Caco-2 (cell line): Measurements from ENCODE around the gene ELP2. TPM values are rescaled to one million over a fixed set of nuclear protein-coding genes. Genes with fewer than 3 reads are reported as not detected.

Experiments used
- BruUV-seq: library from RNA; stranded (reverse); fragments of 400-500 nt; replicated peaks from 2 replicates; lab custom pipeline; 2021; lab: Mats Ljungman, UMichigan
- CTCF ChIA-PET: fragments of 300-600 bp; sonication (Branson Sonifier 250); formaldehyde crosslinking; loops from one replicate; lab custom pipeline; 2022; ENCODE audit warnings: antibody characterized with exemption; lab: Charles Lee
- POLR2A ChIA-PET: fragments of 300-600 bp; sonication (Branson Sonifier 250); formaldehyde crosslinking; loops from one replicate; lab custom pipeline; 2022; ENCODE audit warnings: antibody characterized with exemption; lab: Charles Lee
- DNase-seq, 2 experiments: peaks; one replicate each; pipeline versions ENCODE4 v3.0.0 to v3.0.0-alpha.2; 2020 to 2022
- H3K27me3 ChIP-seq: replicated peaks from 2 replicates; pipeline ENCODE4 v1.6.0; 2011; ENCODE audit warnings: low read length; ENCODE audit not compliant: control insufficient read depth, insufficient read depth
- H3K36me3 ChIP-seq: 2 replicates; pipeline ENCODE4 v1.5.1; 2011; ENCODE audit warnings: low read length; ENCODE audit not compliant: control insufficient read depth, insufficient read depth
- H3K4me1 ChIP-seq: fragments of 250-450 bp; sonication (Bioruptor Pico); 2 replicates; pipeline ENCODE4 v1.5.1; 2020; ENCODE audit warnings: mild to moderate bottlenecking
- H3K4me3 ChIP-seq: 2 replicates; pipeline ENCODE4 v1.5.1; 2011; ENCODE audit warnings: low read depth, mild to moderate bottlenecking, control low read depth, low read length
- H3K9me3 ChIP-seq: fragments of 250-450 bp; sonication (Bioruptor Pico); 2 replicates; pipeline ENCODE4 v1.5.1; 2020; ENCODE audit warnings: mild to moderate bottlenecking, moderate library complexity
- H3K27ac Mint-ChIP-seq: one replicate; pipeline ENCODE4 v1.8.0; 2022; ENCODE audit warnings: mixed read lengths; ENCODE audit not compliant: unreplicated experiment
- H3K27me3 Mint-ChIP-seq: one replicate; pipeline ENCODE4 v1.8.0; 2022; ENCODE audit warnings: mixed read lengths; ENCODE audit not compliant: insufficient read depth, unreplicated experiment
- H3K36me3 Mint-ChIP-seq: one replicate; pipeline ENCODE4 v1.8.0; 2022; ENCODE audit warnings: mild to moderate bottlenecking, mixed read lengths; ENCODE audit not compliant: insufficient read depth, unreplicated experiment
- H3K4me1 Mint-ChIP-seq: one replicate; pipeline ENCODE4 v1.8.0; 2022; ENCODE audit warnings: low read depth, mixed read lengths; ENCODE audit not compliant: unreplicated experiment
- H3K4me3 Mint-ChIP-seq: one replicate; pipeline ENCODE4 v1.8.0; 2022; ENCODE audit warnings: mild to moderate bottlenecking, moderate library complexity, mixed read lengths; ENCODE audit not compliant: unreplicated experiment
- H3K9me3 Mint-ChIP-seq: one replicate; pipeline ENCODE4 v1.8.0; 2022; ENCODE audit warnings: mixed read lengths; ENCODE audit not compliant: unreplicated experiment
- CTCF ChIP-seq, 2 experiments: fragments of 200-600 bp in 1 of 2; IDR thresholded peaks; 1 replicate in 1 of 2; 2 replicates in 1 of 2; pipeline versions ENCODE4 v1.5.1 to v1.8.0; 2011 to 2022; ENCODE audit warnings: antibody characterized with exemption in 1 of 2, control low read depth in 1 of 2, inconsistent platforms in 1 of 2, low read depth in 1 of 2, low read length in 1 of 2, mild to moderate bottlenecking in 1 of 2, moderate library complexity in 1 of 2; ENCODE audit not compliant: insufficient read depth in 1 of 2, severe bottlenecking in 1 of 2, unreplicated experiment in 1 of 2
- intact Hi-C: fragments of 100-400 bp; cut with micrococcal nuclease; formaldehyde crosslinking; loops from one replicate; pipeline ENCODE4 v1.10.0; 2022; ENCODE audit not compliant: unreplicated experiment
- total RNA-seq: library from RNA; stranded (reverse); gene quantifications from 2 replicates; pipeline ENCODE4 v1.2.3, GENCODE V29; 2022

ELP2 gene
- total RNA-seq, 1 experiment from 2014 or later = 45.9 TPM

- Histone ChIP-seq H3K4me1 (no peaks in the 10 kb centered on the region), H3K9me3 (no peaks in the 10 kb centered on the region), H3K36me3 (no peaks in the 10 kb centered on the region), H3K4me3 (no peak overlapping the region), H3K27me3 (no peaks in the 10 kb centered on the region)
- Mint-ChIP-seq H3K36me3 (peaks cover 31% of the 10 kb centered on the region), H3K9me3 (no peaks in the 10 kb centered on the region), H3K4me3 (no peak overlapping the region), H3K27me3 (no peaks in the 10 kb centered on the region), H3K27ac (no peak overlapping the region), H3K4me1 (no peaks in the 10 kb centered on the region)
- DNase-seq = no peak
- TF ChIP-seq CTCF (IDR thresholded peaks at IDR 0.05; ENCODE audit: insufficient read depth in 1 of 2, low read depth in 1 of 2, low read length in 1 of 2, severe bottlenecking in 1 of 2, unreplicated experiment in 1 of 2) = no peak
- POLR2A ChIA-PET = no interaction called here
- intact Hi-C loops = no loop called here
- no TSS peak for BruUV-seq
- CTCF ChIA-PET = no interaction called here
Observed at GRCh38 chr18:36158266-36158867, 28.7 kb downstream of the ELP2 start.

- Histone ChIP-seq H3K27me3 (no peaks in the 10 kb centered on the region), H3K36me3 (no peaks in the 10 kb centered on the region), H3K4me1 (no peaks in the 10 kb centered on the region), H3K9me3 (no peaks in the 10 kb centered on the region), H3K4me3 (no peak overlapping the region)
- H3K4me3 Mint-ChIP-seq = no peak overlapping the region
- DNase-seq = no peak
- BruUV-seq = no TSS peak
- H3K27ac Mint-ChIP-seq = no peak overlapping the region
- POLR2A ChIA-PET = no interaction called here
- no peaks in the 10 kb centered on the region for H3K4me1 Mint-ChIP-seq
- no peak for TF ChIP-seq CTCF (IDR thresholded peaks at IDR 0.05; ENCODE audit: insufficient read depth in 1 of 2, low read depth in 1 of 2, low read length in 1 of 2, severe bottlenecking in 1 of 2, unreplicated experiment in 1 of 2)
- no peaks in the 10 kb centered on the region for H3K9me3 Mint-ChIP-seq
- H3K27me3 Mint-ChIP-seq = no peaks in the 10 kb centered on the region
- intact Hi-C loops = no loop called here
- CTCF ChIA-PET = no interaction called here
- peaks cover 23% of the 10 kb centered on the region for H3K36me3 Mint-ChIP-seq
Observed at GRCh38 chr18:36160959-36161371, 31.3 kb downstream of the ELP2 start.

- intact Hi-C loops = no loop called here
- Histone ChIP-seq H3K27me3 (no peaks in the 10 kb centered on the region), H3K4me3 (no peak overlapping the region), H3K9me3 (no peaks in the 10 kb centered on the region), H3K4me1 (no peaks in the 10 kb centered on the region), H3K36me3 (no peaks in the 10 kb centered on the region)
- no peaks in the 10 kb centered on the region for H3K27me3 Mint-ChIP-seq
- CTCF ChIA-PET = no interaction called here
- DNase-seq = no peak
- TF ChIP-seq CTCF (IDR thresholded peaks at IDR 0.05; ENCODE audit: insufficient read depth in 1 of 2, low read depth in 1 of 2, low read length in 1 of 2, severe bottlenecking in 1 of 2, unreplicated experiment in 1 of 2) = no peak
- POLR2A ChIA-PET = no interaction called here
- H3K9me3 Mint-ChIP-seq = no peaks in the 10 kb centered on the region
- no peak overlapping the region for H3K27ac Mint-ChIP-seq
- no peak overlapping the region for H3K4me3 Mint-ChIP-seq
- no TSS peak for BruUV-seq
- no peaks in the 10 kb centered on the region for H3K4me1 Mint-ChIP-seq
- H3K36me3 Mint-ChIP-seq = peaks cover 22% of the 10 kb centered on the region
Observed at GRCh38 chr18:36162981-36163380, 33.3 kb downstream of the ELP2 start.
